GM13976 (cell line): ENCODE results near the gene FBXW7.
"Not testable (repeated sequence)": the region's sequence is repeated elsewhere in the genome, so short reads cannot be mapped to it uniquely, and the experiment has no call there.

Experiments
- DNase-seq: peaks from one replicate; pipeline ENCODE4 v3.0.0; 2012; ENCODE audit warnings: low spot score
- CTCF ChIP-seq: IDR thresholded peaks from 2 replicates; pipeline ENCODE4 v1.5.1; 2012; ENCODE audit warnings: borderline replicate concordance, mild to moderate bottlenecking; ENCODE audit not compliant: insufficient read depth; ENCODE audit errors: extremely low read depth, missing control alignments, control extremely low read depth
- in situ Hi-C: fragments of 300-500 bp; cut with MboI; formaldehyde crosslinking; loops from one replicate; pipeline ENCODE4 v1.12.0; 2022; ENCODE audit warnings: low sequenced_read_pairs, mixed read lengths, inconsistent platforms; ENCODE audit not compliant: unreplicated experiment

The FBXW7 gene

GRCh38 chr4:152554742-152555141, 18.9 kb upstream of the FBXW7 start:
- DNase-seq: no peak
- in situ Hi-C loops: no loop called here
- TF ChIP-seq CTCF: no peak

- DNase-seq, in situ Hi-C loops: not testable (repeated sequence)
Measured at GRCh38 chr4:152550687-152551086, 14.8 kb upstream of the FBXW7 start.

- no peak for TF ChIP-seq CTCF
- DNase-seq: no peak
- in situ Hi-C loops: no loop called here
Measured at GRCh38 chr4:152545088-152545487, 9.2 kb upstream of the FBXW7 start.

GRCh38 chr4:152544533-152544932, 8.6 kb upstream of the FBXW7 start:
- DNase-seq, in situ Hi-C loops: not testable (repeated sequence)

GRCh38 chr4:152540941-152541340, 5.0 kb upstream of the FBXW7 start:
- TF ChIP-seq CTCF: no peak
- no peak for DNase-seq
- in situ Hi-C loops: no loop called here

GRCh38 chr4:152540293-152540674, 4.4 kb upstream of the FBXW7 start:
- in situ Hi-C loops: no loop called here
- TF ChIP-seq CTCF: no peak
- peak; percentile 63 for DNase-seq

- TF ChIP-seq CTCF: no peak
- DNase-seq: no peak
- in situ Hi-C loops: no loop called here
Measured at GRCh38 chr4:152539556-152540292, 3.8 kb upstream of the FBXW7 start.

GRCh38 chr4:152537881-152538280, 2.0 kb upstream of the FBXW7 start:
- TF ChIP-seq CTCF: no peak
- in situ Hi-C loops: no loop called here
- DNase-seq: no peak
